IMR-90 (cell line): ENCODE results near the gene SCYGR6. TPM values are rescaled to one million over a fixed set of nuclear protein-coding genes. Genes with fewer than 3 reads are reported as not detected.
"Not testable (repeated sequence)": the region's sequence is repeated elsewhere in the genome, so short reads cannot be mapped to it uniquely, and the experiment has no call there.

Experiments
- ATAC-seq: fragments of 200-7000 bp; cut with Tn5 transposase; 2 replicates; pipeline ENCODE4 v1.9.1; 2020; ENCODE audit warnings: low read depth, mild to moderate bottlenecking, moderate library complexity
- BruUV-seq: library from RNA; stranded (reverse); fragments of 400-500 nt; replicated peaks from 2 replicates; lab custom pipeline; 2021; lab: Mats Ljungman, UMichigan
- CTCF ChIA-PET: fragments of 300-600 bp; formaldehyde crosslinking; extraction: SDS; loops from one replicate; lab custom pipeline; 2021; ENCODE audit warnings: antibody characterized with exemption; lab: Yijun Ruan, JAX
- POLR2A ChIA-PET: fragments of 300-600 bp; sonication (Branson Sonifier 250); formaldehyde crosslinking; loops from one replicate; lab custom pipeline; 2022; ENCODE audit warnings: antibody characterized with exemption; ENCODE audit not compliant: unreplicated experiment; lab: Charles Lee
- DNase-seq: peaks from one replicate; pipeline ENCODE4 v3.0.0; 2013
- H2AFZ ChIP-seq: replicated peaks from 2 replicates; pipeline ENCODE3; 2013; ENCODE audit warnings: low read length, mild to moderate bottlenecking; ENCODE audit not compliant: poor library complexity
- H2AK5ac ChIP-seq: 2 replicates; pipeline ENCODE4 v1.6.1; 2013; ENCODE audit warnings: low read depth, low read length, inconsistent platforms
- H2AK9ac ChIP-seq: replicated peaks from 2 replicates; pipeline ENCODE3; 2013; ENCODE audit warnings: mild to moderate bottlenecking, low read depth, low read length, moderate library complexity; ENCODE audit not compliant: poor library complexity
- H2BK120ac ChIP-seq: 2 replicates; pipeline ENCODE4 v1.6.1; 2013; ENCODE audit warnings: low read depth, low read length, inconsistent platforms
- H2BK15ac ChIP-seq: 3 replicates; pipeline ENCODE4 v1.6.1; 2013; ENCODE audit warnings: low read depth, low read length, inconsistent platforms
- H2BK20ac ChIP-seq: 2 replicates; pipeline ENCODE4 v1.6.1; 2013; ENCODE audit warnings: low read depth, mild to moderate bottlenecking, inconsistent platforms, low read length, moderate library complexity
- H2BK5ac ChIP-seq: 2 replicates; pipeline ENCODE4 v1.6.1; 2013; ENCODE audit warnings: mild to moderate bottlenecking, low read depth, low read length, inconsistent platforms; ENCODE audit not compliant: poor library complexity, severe bottlenecking
- H3K14ac ChIP-seq: replicated peaks from 2 replicates; pipeline ENCODE4 v1.6.1; 2013; ENCODE audit warnings: low read depth, low read length, inconsistent platforms
- H3K18ac ChIP-seq: 2 replicates; pipeline ENCODE4 v1.6.1; 2013; ENCODE audit warnings: low read depth, low read length, control low read depth
- H3K23ac ChIP-seq: 2 replicates; pipeline ENCODE4 v1.6.1; 2013; ENCODE audit warnings: low read depth, low read length, inconsistent platforms
- H3K27ac ChIP-seq: 2 replicates; pipeline ENCODE4 v1.5.1; 2013; ENCODE audit warnings: mild to moderate bottlenecking, control low read depth, low read length; ENCODE audit not compliant: insufficient read depth
- H3K27me3 ChIP-seq: 2 replicates; pipeline ENCODE4 v1.6.1; 2013; ENCODE audit warnings: low read length; ENCODE audit not compliant: control insufficient read depth, insufficient read depth
- H3K36me3 ChIP-seq: 2 replicates; pipeline ENCODE4 v1.6.1; 2013; ENCODE audit warnings: low read length, mixed read lengths; ENCODE audit not compliant: control insufficient read depth, insufficient read depth
- H3K4ac ChIP-seq: 2 replicates; pipeline ENCODE4 v1.6.1; 2013; ENCODE audit warnings: low read depth, low read length, inconsistent platforms
- H3K4me1 ChIP-seq: 2 replicates; pipeline ENCODE4 v1.6.1; 2013; ENCODE audit warnings: low read length, mixed read lengths; ENCODE audit not compliant: control insufficient read depth, insufficient read depth
- H3K4me2 ChIP-seq: 2 replicates; pipeline ENCODE4 v1.6.1; 2013; ENCODE audit warnings: low read depth, mild to moderate bottlenecking, control low read depth, low read length, moderate library complexity
- H3K4me3 ChIP-seq: 2 replicates; pipeline ENCODE4 v1.5.1; 2013; ENCODE audit warnings: low read depth, mild to moderate bottlenecking, control low read depth, low read length, moderate library complexity; ENCODE audit not compliant: insufficient read depth
- H3K56ac ChIP-seq: 2 replicates; pipeline ENCODE4 v1.6.1; 2013; ENCODE audit warnings: low read length, inconsistent platforms; ENCODE audit not compliant: insufficient read depth; ENCODE audit errors: extremely low read depth
- H3K79me1 ChIP-seq, 2 experiments: 2 replicates each; pipeline ENCODE4 v1.6.1; 2013; ENCODE audit warnings: low read length in 2 of 2, inconsistent platforms in 1 of 2, low read depth in 1 of 2
- H3K9ac ChIP-seq: 2 replicates; pipeline ENCODE4 v1.6.1; 2013; ENCODE audit warnings: low read depth, low read length, control low read depth
- H3K9me1 ChIP-seq: 2 replicates; pipeline ENCODE4 v1.6.1; 2013; ENCODE audit warnings: low read length, inconsistent platforms; ENCODE audit not compliant: insufficient read depth
- H3K9me3 ChIP-seq: 2 replicates; pipeline ENCODE4 v1.6.1; 2013; ENCODE audit warnings: low read length; ENCODE audit not compliant: control insufficient read depth, insufficient read depth
- H4K20me1 ChIP-seq: 2 replicates; pipeline ENCODE4 v1.6.1; 2013; ENCODE audit warnings: low read length, inconsistent platforms; ENCODE audit not compliant: insufficient read depth
- H4K5ac ChIP-seq: 2 replicates; pipeline ENCODE4 v1.6.1; 2013; ENCODE audit warnings: mild to moderate bottlenecking, low read depth, low read length, control low read depth
- H4K8ac ChIP-seq, 2 experiments: 2 replicates each; pipeline ENCODE4 v1.6.1; 2013; ENCODE audit warnings: low read depth in 2 of 2, low read length in 2 of 2, control low read depth in 1 of 2, inconsistent platforms in 1 of 2
- H4K91ac ChIP-seq: 2 replicates; pipeline ENCODE4 v1.6.1; 2013; ENCODE audit warnings: low read depth, low read length, inconsistent platforms; ENCODE audit not compliant: insufficient read depth
- MAFK ChIP-seq: IDR thresholded peaks from 2 replicates; pipeline ENCODE4 v1.6.1; 2012; ENCODE audit warnings: low read depth, low read length, improper control_type of control experiment
- MAZ ChIP-seq: IDR thresholded peaks from 2 replicates; pipeline ENCODE4 v1.6.1; 2012; ENCODE audit warnings: low read depth, mild to moderate bottlenecking, low read length, improper control_type of control experiment, moderate library complexity, borderline replicate concordance
- POLR2A ChIP-seq: IDR thresholded peaks from 2 replicates; pipeline ENCODE4 v1.6.1; 2012; ENCODE audit warnings: mild to moderate bottlenecking, low read depth, low read length
- WGBS, 2 experiments: methylation state at CpG; one replicate each; pipeline versions ENCODE4 v1.1.5 to v1.1.7; 2013; ENCODE audit warnings: missing lambda C conversion rate in 2 of 2; ENCODE audit not compliant: insufficient read length in 1 of 2; ENCODE audit errors: extremely low coverage in 2 of 2; 5-methylcytosine and 5-hydroxymethylcytosine counted together
- dilution Hi-C: fragments of 300-500 bp; cut with HindIII; formaldehyde crosslinking; loops from one replicate; pipeline ENCODE4 v1.14.3; 2018; ENCODE audit warnings: low sequenced_read_pairs; ENCODE audit not compliant: unreplicated experiment
- in situ Hi-C: fragments of 300-500 bp; cut with MboI; formaldehyde crosslinking; loops from 3 replicates; pipeline ENCODE4 v1.14.3; 2019; ENCODE audit warnings: low sequenced_read_pairs, inconsistent platforms, mixed read lengths
- intact Hi-C: fragments of 100-400 bp; cut with micrococcal nuclease; formaldehyde crosslinking; loops from 2 replicates; pipeline ENCODE4 v1.10.0; 2022
- polyA plus RNA-seq, 3 experiments: library from polyadenylated mRNA; depleted of rRNA; stranded (reverse); fragments of >200 nt; gene quantifications; 2 replicates each; pipeline ENCODE4 v1.2.3, GENCODE V29; 2012; ENCODE audit warnings: low replicate concordance in 1 of 3
- total RNA-seq: library from RNA; depleted of rRNA; stranded (reverse); fragments of >200 nt; gene quantifications from 2 replicates; pipeline ENCODE4 v1.2.3, GENCODE V29; 2012
- TF ChIP-seq, protein P1 (sequence below): fragments of 150-350 bp; IDR thresholded peaks from 2 replicates; pipeline ENCODE4 v1.6.1; 2016; ENCODE audit warnings: low read depth, mild to moderate bottlenecking, low read length, moderate library complexity, borderline replicate concordance

The SCYGR6 gene
- total and polyA plus RNA-seq, 2 of the 4 experiments (the other 2 are of a cell fraction), result not detected

DNA sequence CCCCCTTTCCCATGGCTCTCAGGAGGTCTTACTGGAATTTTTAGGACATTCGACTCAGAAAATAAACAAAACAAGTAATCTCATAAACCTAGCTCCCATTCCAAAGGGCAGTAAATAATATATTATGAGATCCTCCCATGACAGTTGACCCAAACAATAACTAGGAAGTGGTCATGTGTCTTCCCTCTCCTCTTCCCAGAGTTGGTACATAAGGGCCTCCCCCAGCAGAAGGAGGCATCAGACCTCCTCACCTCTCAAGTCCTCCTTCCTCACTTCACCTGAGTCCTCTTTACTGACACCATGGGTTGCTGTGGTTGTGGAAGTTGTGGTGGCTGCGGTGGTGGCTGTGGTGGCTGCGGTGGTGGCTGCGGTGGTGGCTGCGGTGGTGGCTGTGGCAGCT, 3.5 kb upstream of the SCYGR6 start, which contains the start of gene SCYGR7:
Gene SCYGR7, plus strand, starts transcription at position 301 of the 400 bp plus-strand sequence. Its CDS starts 0 bp downstream, at position 301.
- H4K20me1 ChIP-seq, result no peaks in the 10 kb centered on the region
- H3K36me3 ChIP-seq, result no peaks in the 10 kb centered on the region
- ChIA-PET POLR2A (no interaction called here), CTCF (no interaction called here)
- H4K91ac ChIP-seq, result no peak within 1 kb of the TSS
- H2BK120ac ChIP-seq, result no peak within 1 kb of the TSS
- no peaks in the 10 kb centered on the region for H3K9me3 ChIP-seq
- no peaks in the 10 kb centered on the region for H3K9me1 ChIP-seq
- no peak within 1 kb of the TSS for H2AFZ ChIP-seq
- H4K8ac ChIP-seq, result no peak within 1 kb of the TSS
- no peak within 1 kb of the TSS for H2BK5ac ChIP-seq
- no peak within 1 kb of the TSS for H3K4me3 ChIP-seq
- H2BK20ac ChIP-seq, result no peak within 1 kb of the TSS
- no peak within 1 kb of the TSS for H3K9ac ChIP-seq
- no peak within 1 kb of the TSS for H3K18ac ChIP-seq
- in situ Hi-C loops, result no loop called here
- H3K79me1 ChIP-seq, result no peaks in the 10 kb centered on the region
- no peaks in the 10 kb centered on the region for H3K4me1 ChIP-seq
- DNase-seq (no peak), ATAC-seq (no peak)
- H2AK5ac ChIP-seq, result no peak within 1 kb of the TSS
- intact Hi-C loops, result no loop called here
- no peaks in the 10 kb centered on the region for H3K27me3 ChIP-seq
- no peak within 1 kb of the TSS for H3K56ac ChIP-seq
- dilution Hi-C loops, result no loop called here
- H3K23ac ChIP-seq, result no peak within 1 kb of the TSS
- H2AK9ac ChIP-seq, result no peak within 1 kb of the TSS
- no peak for TF ChIP-seq MAFK
- TF ChIP-seq MAZ, result no peak
- no peak for TF ChIP-seq POLR2A
- TF ChIP-seq, protein P1, sequence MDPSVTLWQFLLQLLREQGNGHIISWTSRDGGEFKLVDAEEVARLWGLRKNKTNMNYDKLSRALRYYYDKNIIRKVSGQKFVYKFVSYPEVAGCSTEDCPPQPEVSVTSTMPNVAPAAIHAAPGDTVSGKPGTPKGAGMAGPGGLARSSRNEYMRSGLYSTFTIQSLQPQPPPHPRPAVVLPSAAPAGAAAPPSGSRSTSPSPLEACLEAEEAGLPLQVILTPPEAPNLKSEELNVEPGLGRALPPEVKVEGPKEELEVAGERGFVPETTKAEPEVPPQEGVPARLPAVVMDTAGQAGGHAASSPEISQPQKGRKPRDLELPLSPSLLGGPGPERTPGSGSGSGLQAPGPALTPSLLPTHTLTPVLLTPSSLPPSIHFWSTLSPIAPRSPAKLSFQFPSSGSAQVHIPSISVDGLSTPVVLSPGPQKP, result no peak
- H2BK15ac ChIP-seq, result no peak within 1 kb of the TSS
- H3K4ac ChIP-seq, result no peak within 1 kb of the TSS
- no TSS peak for BruUV-seq
- no peak within 1 kb of the TSS for H3K4me2 ChIP-seq
- H3K14ac ChIP-seq, result no peak within 1 kb of the TSS
- H3K27ac ChIP-seq, result no peak within 1 kb of the TSS
- no peak within 1 kb of the TSS for H4K5ac ChIP-seq
- WGBS, 2 experiments, result no CpG with 5 or more reads among the region's 5 CpGs

DNA sequence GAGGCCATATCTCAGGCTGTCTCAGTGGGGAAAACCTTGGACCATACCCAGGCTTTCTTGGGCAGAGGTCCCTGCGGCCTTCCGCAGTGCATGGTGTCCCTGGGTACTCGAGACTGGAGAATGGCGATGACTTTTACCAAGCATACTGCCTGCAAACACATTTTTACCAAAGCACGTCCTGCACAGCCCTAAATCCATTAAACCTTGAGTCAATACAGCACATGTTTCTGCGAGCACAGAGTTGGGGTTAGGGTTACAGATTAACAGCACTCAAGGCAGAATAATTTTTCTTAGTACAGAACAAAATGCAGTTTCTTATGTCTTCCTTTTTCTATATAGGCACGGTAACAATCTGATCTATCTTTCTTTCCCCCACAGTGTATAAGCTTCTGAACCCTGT, 1.7 kb downstream of the SCYGR6 start:
- CTCF ChIA-PET, result interaction anchor here (0.6 kb wide), 1 partner anchor 935 kb away, joined by 3 read pairs; no protein-coding TSS in a partner anchor
- dilution Hi-C loops, H3K14ac ChIP-seq, H3K9me1 ChIP-seq, H3K18ac ChIP-seq, DNase-seq, ATAC-seq, H2AFZ ChIP-seq, BruUV-seq, H2AK9ac ChIP-seq, in situ Hi-C loops, H3K9ac ChIP-seq, H4K5ac ChIP-seq, H3K4me2 ChIP-seq, H3K9me3 ChIP-seq, H4K91ac ChIP-seq, H3K27ac ChIP-seq, H3K4ac ChIP-seq, H3K23ac ChIP-seq, H2BK5ac ChIP-seq, H2BK15ac ChIP-seq, H3K79me1 ChIP-seq, H3K56ac ChIP-seq, H2BK120ac ChIP-seq, H3K4me1 ChIP-seq, H3K4me3 ChIP-seq, H3K27me3 ChIP-seq, H2AK5ac ChIP-seq, H2BK20ac ChIP-seq, H4K20me1 ChIP-seq, H3K36me3 ChIP-seq, H4K8ac ChIP-seq, POLR2A ChIA-PET, intact Hi-C loops: not testable (repeated sequence)
- WGBS, 2 experiments, result no CpG with 5 or more reads among the region's 7 CpGs
